Epithelial cell of esophagus (primary cell): ENCODE measurements around the gene LINC01488.

ENCODE experiments used
- DNase-seq: peaks from one replicate; pipeline ENCODE4 v3.0.0; 2010; ENCODE audit warnings: low read depth
- H3K4me3 ChIP-seq: 2 replicates; pipeline ENCODE4 v1.5.1; 2011; ENCODE audit warnings: mild to moderate bottlenecking, low read length, control low read depth
- TF ChIP-seq, protein P1 (sequence below): IDR thresholded peaks from 2 replicates; pipeline ENCODE4 v1.5.1; 2011; ENCODE audit warnings: low read depth, mild to moderate bottlenecking, low read length, control low read depth, inconsistent platforms; ENCODE audit not compliant: insufficient read depth; ENCODE audit errors: missing control alignments

Gene LINC01488

DNA sequence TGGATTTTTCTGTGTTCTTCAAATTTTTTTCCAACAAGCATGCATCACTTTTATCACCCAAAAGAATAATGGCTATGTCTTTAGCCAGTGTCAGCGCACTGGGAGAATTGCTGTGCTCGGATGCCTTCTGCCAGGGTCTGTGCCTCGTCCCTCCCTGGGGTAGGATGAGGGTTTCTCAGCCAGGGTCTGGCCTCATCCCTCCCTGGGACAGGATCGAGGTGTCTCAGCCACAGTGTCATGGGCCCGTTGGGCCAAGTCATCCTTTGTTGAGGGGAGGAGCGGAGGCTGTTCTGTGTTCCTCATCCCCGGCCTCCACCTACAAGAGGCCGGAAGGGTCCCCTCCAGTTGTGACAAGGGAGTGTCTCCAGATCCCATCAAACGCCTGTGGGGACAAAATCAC lies 22.7 kb downstream of the LINC01488 start:
- H3K4me3 ChIP-seq = no peak overlapping the region
- TF ChIP-seq, protein P1, sequence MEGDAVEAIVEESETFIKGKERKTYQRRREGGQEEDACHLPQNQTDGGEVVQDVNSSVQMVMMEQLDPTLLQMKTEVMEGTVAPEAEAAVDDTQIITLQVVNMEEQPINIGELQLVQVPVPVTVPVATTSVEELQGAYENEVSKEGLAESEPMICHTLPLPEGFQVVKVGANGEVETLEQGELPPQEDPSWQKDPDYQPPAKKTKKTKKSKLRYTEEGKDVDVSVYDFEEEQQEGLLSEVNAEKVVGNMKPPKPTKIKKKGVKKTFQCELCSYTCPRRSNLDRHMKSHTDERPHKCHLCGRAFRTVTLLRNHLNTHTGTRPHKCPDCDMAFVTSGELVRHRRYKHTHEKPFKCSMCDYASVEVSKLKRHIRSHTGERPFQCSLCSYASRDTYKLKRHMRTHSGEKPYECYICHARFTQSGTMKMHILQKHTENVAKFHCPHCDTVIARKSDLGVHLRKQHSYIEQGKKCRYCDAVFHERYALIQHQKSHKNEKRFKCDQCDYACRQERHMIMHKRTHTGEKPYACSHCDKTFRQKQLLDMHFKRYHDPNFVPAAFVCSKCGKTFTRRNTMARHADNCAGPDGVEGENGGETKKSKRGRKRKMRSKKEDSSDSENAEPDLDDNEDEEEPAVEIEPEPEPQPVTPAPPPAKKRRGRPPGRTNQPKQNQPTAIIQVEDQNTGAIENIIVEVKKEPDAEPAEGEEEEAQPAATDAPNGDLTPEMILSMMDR = no peak
- DNase-seq = no peak

DNA sequence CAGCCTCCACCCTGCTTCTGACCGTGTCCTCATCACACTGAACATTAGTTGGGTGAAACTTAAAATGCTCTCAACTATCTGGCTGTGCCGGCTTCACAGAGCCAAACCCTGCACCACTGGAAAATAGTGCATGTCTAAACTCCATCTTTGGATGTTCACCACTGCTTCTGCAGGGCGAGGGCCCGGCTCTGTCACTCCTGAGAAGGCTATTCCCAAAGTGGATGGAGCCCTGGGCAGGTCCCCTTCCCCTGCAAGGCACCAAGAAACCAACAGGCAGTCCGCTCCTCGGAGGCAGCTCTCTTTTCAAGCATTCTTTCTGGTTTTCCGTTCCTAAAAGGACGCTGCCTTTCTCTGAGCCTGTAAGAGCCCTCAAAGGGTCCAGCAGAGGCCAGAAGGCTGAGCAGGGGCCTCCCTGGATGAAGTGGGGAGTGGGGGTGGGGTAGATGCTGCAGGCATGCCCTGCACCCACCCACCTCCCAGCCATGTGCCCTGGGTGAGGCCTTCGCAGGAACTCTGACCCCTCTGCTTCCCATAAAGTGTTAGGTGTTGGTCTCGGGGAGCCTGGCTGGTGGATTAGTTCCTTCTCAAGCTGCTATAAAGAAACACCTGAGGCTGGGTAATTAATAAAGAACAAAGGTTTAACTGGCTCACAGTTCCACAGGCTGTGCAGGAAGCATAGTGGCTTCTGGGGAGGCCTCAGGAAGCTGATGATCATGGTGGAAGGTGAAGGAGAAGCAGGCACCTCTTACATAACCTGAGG lies 23.3 kb downstream of the LINC01488 start:
- no peak overlapping the region for H3K4me3 ChIP-seq
- TF ChIP-seq, protein P1 = no peak
- DNase-seq = no peak

DNA sequence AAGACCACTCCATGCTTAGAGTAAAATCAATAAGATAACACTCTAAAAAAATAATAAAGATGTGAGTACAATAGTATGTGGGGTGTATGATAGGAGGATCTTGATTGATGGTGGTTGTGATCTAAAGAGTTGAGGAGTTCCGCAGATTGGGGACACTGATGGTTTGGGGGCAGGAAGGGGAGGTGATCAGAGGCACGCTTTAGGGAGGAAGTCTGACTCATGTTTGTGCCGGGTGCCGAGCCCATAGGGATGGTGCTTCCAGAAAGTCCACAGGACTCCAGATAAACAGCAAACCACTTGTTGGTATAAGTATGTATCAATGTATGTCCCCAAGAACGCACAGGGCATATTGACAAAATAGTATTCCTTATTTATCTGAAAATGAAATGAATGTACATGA lies 27.5 kb downstream of the LINC01488 start:
- no peak overlapping the region for H3K4me3 ChIP-seq

DNA sequence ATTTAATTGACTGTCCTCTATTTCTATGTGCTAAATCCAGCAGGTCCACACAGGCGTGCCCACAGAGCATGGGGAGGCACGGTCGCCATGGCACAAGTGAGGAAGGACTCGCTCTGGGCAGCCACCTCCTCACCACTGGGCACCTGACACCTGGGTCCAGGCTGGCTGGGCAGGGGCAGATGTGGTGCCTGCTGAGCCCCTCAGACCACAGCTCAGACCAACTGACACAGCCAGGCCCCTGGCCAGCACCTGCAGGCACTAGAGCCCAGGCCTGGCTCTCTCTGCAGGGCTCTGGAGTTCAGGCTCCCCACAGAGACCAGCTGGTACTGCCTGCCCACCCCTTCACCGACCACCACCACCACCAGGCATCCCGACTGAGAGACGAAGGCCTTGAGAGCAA lies 27.9 kb downstream of the LINC01488 start:
- TF ChIP-seq, protein P1 = no peak
- H3K4me3 ChIP-seq = no peak overlapping the region
- DNase-seq = no peak

More for the DNA sequence above, 27.5 kb downstream of the LINC01488 start:
- TF ChIP-seq, protein P1 = no peak
- no peak for DNase-seq

DNA sequence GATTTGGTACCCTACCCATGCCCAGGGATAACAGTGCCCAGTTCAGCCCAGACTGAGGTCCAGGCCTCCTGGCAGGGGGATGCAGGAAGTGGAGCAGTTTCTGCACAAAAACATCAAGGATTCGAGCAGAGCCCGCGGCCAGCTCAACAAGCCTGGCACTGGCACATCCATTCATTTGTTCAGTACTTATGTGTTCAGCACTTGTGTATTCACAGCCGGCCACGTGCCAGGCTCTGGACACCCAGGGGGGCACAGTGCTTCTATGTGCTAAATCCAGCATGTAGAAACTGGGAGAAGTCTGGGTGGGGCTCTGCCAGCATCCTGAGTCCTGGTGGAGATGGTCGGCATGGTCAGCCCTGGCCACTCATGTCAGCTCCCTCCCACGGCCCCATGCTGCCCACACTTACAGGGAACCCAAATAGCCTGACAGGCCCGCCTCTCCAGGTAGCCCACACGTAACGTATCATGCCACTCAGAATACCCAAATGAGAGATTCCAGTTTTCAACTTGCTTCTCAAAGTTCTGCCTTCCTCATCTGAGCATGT lies 28.5 kb downstream of the LINC01488 start:
- H3K4me3 ChIP-seq = no peak overlapping the region
- no peak for DNase-seq
- TF ChIP-seq, protein P1 = no peak

DNA sequence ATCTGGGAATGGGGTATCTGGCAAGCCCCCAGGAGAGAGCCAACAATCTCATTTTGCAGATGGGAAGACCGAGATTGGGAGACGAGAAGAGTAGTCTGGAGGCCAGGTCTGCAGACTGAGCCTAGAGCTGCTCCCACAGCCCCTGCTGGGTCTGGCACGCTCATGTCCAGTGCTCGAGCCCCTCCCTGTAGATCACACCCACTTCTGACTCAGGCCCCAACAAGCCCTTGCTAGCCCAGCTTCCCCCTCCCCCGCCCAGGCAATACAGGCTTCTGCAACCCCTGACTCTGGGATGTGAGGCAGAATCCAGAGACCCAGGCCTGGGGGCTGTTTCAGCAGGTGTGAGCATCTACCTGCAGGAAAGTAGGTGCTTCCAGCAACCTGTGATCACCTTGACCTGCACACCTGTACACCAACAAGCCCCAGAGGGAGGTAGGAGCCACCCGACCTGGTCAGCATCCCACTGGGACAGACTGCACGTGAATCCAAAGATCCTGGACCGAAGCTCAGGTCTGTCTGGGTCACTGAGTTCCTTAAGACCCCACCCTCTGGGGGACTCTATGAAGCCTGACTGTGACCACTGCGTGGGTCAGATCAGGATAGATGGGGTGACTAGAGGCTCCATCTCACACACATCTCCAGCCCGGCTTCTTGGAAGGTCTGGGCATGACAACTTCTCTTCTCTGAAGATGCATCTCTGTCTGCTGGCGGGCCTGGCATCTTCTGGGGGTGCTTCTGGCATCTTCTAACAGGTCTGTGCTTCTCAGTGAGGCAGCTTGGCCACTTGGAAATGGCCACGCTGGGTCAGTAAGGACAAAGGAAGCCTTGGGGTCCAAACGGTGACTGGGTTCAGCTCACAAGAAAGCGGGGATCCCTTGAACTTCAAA lies 29.3 kb downstream of the LINC01488 start:
- TF ChIP-seq, protein P1 = no peak
- DNase-seq = peak; percentile 74
- no peak overlapping the region for H3K4me3 ChIP-seq
